Measurements from ENCODE around the gene FAM209B.
"Not testable (repeated sequence)": the region's sequence is repeated elsewhere in the genome, so short reads cannot be mapped to it uniquely, and the experiment has no call there.

The FAM209B gene

DNA sequence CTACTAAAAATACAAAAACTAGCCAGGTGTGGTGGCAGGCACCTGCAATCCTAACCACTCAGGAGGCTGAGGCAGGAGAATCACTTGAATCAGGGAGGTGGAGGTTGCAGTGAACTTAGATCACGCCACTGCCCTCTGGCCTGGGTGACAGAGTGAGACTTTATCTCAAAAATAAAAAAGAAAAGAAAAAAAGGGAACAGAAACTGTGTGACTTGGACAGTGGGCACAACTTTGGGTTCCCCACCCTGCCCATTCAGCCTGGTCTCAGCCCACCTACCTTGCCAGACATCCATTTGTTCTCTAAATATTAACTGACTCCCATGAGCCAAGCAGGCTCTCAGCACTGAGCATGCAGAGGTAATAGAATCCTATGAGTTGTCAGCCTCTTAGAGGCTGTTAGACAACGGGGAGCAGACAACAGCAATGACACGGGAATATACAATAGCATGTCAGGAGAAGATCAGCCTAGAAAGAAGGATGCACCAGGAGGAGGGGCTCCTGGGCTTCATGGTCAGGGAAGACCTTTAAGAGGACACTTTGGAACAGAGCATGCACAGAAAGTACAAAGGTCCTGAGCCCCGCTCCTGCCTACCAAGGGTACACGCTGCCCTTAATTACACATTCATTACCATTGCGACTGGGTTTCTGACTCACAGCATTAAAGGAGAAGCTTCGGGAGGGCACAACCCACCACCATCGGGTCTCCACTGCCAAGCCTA, 20.0 kb downstream of the FAM209B start:
- H3K4me3 Mint-ChIP-seq, result no peak overlapping the region
- ATAC-seq (replicated peaks; ENCODE audit: extremely low read depth, poor library complexity, severe bottlenecking), result no peak

GRCh38 chr20:56554869-56555268, 21.8 kb downstream of the FAM209B start:
- DNase-seq (ENCODE audit: low spot score in 2 of 2) (no peak), ATAC-seq (replicated peaks; ENCODE audit: extremely low read depth, poor library complexity, severe bottlenecking) (no peak)
- Mint-ChIP-seq H3K27me3 (no peaks in the 10 kb centered on the region), H3K27ac (ENCODE audit: low read depth) (no peak overlapping the region), H3K4me1 (no peaks in the 10 kb centered on the region), H3K4me3 (no peak overlapping the region), H3K9me3 (no peaks in the 10 kb centered on the region), H3K36me3 (ENCODE audit: insufficient read depth) (no peaks in the 10 kb centered on the region)

More for the DNA sequence above, 20.0 kb downstream of the FAM209B start:
- no peak for DNase-seq (ENCODE audit: low spot score in 2 of 2)
- Mint-ChIP-seq H3K4me1 (no peaks in the 10 kb centered on the region), H3K27me3 (no peaks in the 10 kb centered on the region), H3K27ac (ENCODE audit: low read depth) (no peak overlapping the region), H3K36me3 (ENCODE audit: insufficient read depth) (no peaks in the 10 kb centered on the region), H3K9me3 (no peaks in the 10 kb centered on the region)

DNA sequence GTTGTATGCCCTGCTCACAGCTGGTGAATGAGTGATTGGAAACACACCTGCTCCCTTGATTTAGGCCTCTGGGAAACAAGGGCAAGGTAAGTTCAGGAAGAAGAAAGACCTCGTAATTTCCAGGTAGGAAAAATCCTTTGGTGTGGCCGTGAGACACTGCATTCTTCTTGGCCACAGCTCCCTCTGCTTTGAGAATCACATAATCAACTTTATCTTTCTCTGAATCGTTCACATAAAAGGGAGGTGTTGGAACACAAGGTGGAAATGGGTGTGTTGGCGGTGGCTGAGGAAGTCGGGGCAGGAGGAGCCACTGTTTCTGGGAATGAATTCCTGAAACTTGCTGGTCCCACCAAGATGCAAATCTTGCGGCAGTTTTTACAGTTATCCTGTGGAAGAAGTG, 25.9 kb downstream of the FAM209B start:
- Mint-ChIP-seq H3K4me1 (no peaks in the 10 kb centered on the region), H3K9me3 (no peaks in the 10 kb centered on the region), H3K4me3 (no peak overlapping the region), H3K27me3 (no peaks in the 10 kb centered on the region), H3K36me3 (ENCODE audit: insufficient read depth) (no peaks in the 10 kb centered on the region), H3K27ac (ENCODE audit: low read depth) (no peak overlapping the region)
- ATAC-seq (replicated peaks; ENCODE audit: extremely low read depth, poor library complexity, severe bottlenecking), result no peak
- DNase-seq (ENCODE audit: low spot score in 2 of 2), result no peak

GRCh38 chr20:56564526-56564925, 31.5 kb downstream of the FAM209B start:
- not testable (repeated sequence) for H3K36me3 Mint-ChIP-seq (ENCODE audit: insufficient read depth); H3K4me1 Mint-ChIP-seq; H3K9me3 Mint-ChIP-seq; DNase-seq (ENCODE audit: low spot score in 2 of 2); H3K27ac Mint-ChIP-seq (ENCODE audit: low read depth); H3K4me3 Mint-ChIP-seq; ATAC-seq (replicated peaks; ENCODE audit: extremely low read depth, poor library complexity, severe bottlenecking); H3K27me3 Mint-ChIP-seq

- Mint-ChIP-seq H3K9me3 (no peaks in the 10 kb centered on the region), H3K4me3 (no peak overlapping the region), H3K4me1 (no peaks in the 10 kb centered on the region), H3K36me3 (ENCODE audit: insufficient read depth) (no peaks in the 10 kb centered on the region), H3K27ac (ENCODE audit: low read depth) (no peak overlapping the region), H3K27me3 (no peaks in the 10 kb centered on the region)
- ATAC-seq (replicated peaks; ENCODE audit: extremely low read depth, poor library complexity, severe bottlenecking) (no peak), DNase-seq (ENCODE audit: low spot score in 2 of 2) (no peak)
Measured at GRCh38 chr20:56565511-56565910, 32.5 kb downstream of the FAM209B start.

- no peak overlapping the region for H3K27ac Mint-ChIP-seq (ENCODE audit: low read depth)
- H3K4me1 Mint-ChIP-seq, result no peaks in the 10 kb centered on the region
- no peaks in the 10 kb centered on the region for H3K36me3 Mint-ChIP-seq (ENCODE audit: insufficient read depth)
- H3K4me3 Mint-ChIP-seq, result no peak overlapping the region
- ATAC-seq (replicated peaks; ENCODE audit: extremely low read depth, poor library complexity, severe bottlenecking) (no peak), DNase-seq (ENCODE audit: low spot score in 2 of 2) (no peak)
- no peaks in the 10 kb centered on the region for H3K9me3 Mint-ChIP-seq
- H3K27me3 Mint-ChIP-seq, result peaks cover 11% of the 10 kb centered on the region
Measured at GRCh38 chr20:56566621-56567020, 33.6 kb downstream of the FAM209B start.

DNA sequence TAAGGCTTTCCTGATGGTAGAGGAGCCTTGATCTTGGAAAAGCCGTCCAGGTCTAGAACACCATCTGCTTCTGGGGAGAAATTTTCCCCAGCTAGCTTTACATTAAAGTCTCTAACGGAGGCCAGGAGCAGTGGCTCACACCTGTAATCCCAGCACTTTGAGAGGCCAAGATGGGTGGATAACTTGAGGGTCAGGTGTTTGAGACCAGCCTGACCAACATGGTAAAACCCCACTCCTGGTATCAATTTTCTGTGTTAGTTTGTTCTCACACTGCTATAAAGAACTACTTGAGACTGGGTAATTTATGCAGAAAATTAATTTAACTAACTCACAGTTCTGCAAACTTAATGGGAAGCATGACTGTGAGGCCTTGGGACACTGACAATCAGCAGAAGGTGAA, 37.8 kb downstream of the FAM209B start:
- Mint-ChIP-seq H3K4me3 (no peak overlapping the region), H3K27me3 (peaks cover 39% of the 10 kb centered on the region), H3K9me3 (no peaks in the 10 kb centered on the region), H3K4me1 (no peaks in the 10 kb centered on the region), H3K27ac (ENCODE audit: low read depth) (no peak overlapping the region), H3K36me3 (ENCODE audit: insufficient read depth) (no peaks in the 10 kb centered on the region)
- ATAC-seq (replicated peaks; ENCODE audit: extremely low read depth, poor library complexity, severe bottlenecking), result no peak
- DNase-seq (ENCODE audit: low spot score in 2 of 2), result no peak

DNA sequence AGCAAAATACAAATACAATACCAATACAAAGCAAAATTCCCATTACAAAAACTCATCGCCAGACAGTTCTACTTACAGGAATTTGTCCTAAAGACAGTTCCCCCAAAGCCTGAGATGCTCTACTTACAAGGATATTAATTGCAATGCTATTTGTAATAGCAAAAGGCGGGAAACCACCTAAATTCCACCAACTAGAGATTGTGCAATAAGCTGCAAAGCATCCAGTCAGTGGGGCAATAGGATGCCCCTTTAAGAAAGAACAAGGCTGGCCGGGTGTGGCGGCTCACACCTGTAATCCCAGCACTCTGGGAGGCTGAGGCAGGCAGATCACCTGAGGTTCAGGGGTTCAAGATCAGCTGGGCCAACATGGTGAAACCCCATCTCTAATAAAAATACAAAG, 39.1 kb downstream of the FAM209B start:
- Mint-ChIP-seq H3K9me3 (no peaks in the 10 kb centered on the region), H3K36me3 (ENCODE audit: insufficient read depth) (no peaks in the 10 kb centered on the region), H3K27ac (ENCODE audit: low read depth) (no peak overlapping the region), H3K27me3 (peaks cover 46% of the 10 kb centered on the region), H3K4me1 (no peaks in the 10 kb centered on the region), H3K4me3 (no peak overlapping the region)
- no peak for ATAC-seq (replicated peaks; ENCODE audit: extremely low read depth, poor library complexity, severe bottlenecking)
- DNase-seq (ENCODE audit: low spot score in 2 of 2), result no peak

DNA sequence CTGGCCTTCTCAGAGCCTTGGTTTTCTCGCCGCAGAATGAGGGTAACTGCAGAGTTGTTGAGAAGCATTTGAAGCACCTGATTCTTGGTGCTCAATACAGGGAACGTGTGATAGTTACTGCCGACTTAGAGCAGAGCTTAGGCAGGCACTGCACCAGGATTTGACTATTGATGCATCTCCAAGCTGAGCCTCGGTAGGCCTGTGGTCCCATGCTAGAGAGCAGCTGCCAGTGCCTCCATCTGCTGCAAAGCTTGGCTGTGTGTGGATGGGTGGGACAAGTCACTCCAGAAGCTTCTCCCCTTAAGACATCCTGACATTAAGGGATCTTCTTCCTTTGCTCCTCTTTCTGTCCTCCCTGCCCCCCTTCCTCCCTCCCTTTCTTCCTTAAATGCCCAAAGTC, 40.9 kb downstream of the FAM209B start:
- ATAC-seq (replicated peaks; ENCODE audit: extremely low read depth, poor library complexity, severe bottlenecking) (no peak), DNase-seq (ENCODE audit: low spot score in 2 of 2) (no peak)
- Mint-ChIP-seq H3K4me3 (no peak overlapping the region), H3K36me3 (ENCODE audit: insufficient read depth) (no peaks in the 10 kb centered on the region), H3K27ac (ENCODE audit: low read depth) (no peak overlapping the region), H3K4me1 (no peaks in the 10 kb centered on the region), H3K9me3 (no peaks in the 10 kb centered on the region), H3K27me3 (peaks cover 46% of the 10 kb centered on the region)

DNA sequence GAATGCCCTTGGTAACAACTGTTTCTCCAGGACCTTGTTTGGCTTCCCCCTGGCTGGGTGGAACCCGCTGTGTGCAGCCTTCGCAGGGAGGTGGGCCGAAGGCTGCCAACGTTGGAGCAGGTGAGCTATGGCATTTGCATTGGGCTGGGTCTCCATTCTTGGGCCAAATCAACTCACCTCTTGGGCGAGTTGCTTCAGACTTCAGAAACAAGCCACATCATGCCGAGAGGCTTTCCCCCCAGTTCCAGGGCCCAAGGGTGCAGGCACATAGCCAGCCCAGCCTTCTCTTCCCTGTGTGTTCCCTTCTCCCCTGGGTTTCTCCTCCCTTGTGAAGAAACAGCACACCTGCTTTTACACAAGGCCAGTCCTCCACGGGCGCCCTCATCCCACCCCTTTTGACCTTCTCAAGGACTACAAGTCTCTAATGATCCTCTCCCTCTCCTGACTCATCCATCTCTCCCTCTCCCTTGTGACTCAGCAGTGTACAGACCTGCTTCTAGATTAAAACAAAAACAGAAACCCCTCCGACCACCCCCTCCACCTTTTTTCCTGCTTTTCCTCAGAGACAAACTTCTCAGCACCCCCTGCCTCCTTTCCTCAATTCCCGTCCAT, 41.6 kb downstream of the FAM209B start:
- ATAC-seq (replicated peaks; ENCODE audit: extremely low read depth, poor library complexity, severe bottlenecking) (no peak), DNase-seq (ENCODE audit: low spot score in 2 of 2) (no peak)
- H3K4me1 Mint-ChIP-seq, result no peaks in the 10 kb centered on the region

DNA sequence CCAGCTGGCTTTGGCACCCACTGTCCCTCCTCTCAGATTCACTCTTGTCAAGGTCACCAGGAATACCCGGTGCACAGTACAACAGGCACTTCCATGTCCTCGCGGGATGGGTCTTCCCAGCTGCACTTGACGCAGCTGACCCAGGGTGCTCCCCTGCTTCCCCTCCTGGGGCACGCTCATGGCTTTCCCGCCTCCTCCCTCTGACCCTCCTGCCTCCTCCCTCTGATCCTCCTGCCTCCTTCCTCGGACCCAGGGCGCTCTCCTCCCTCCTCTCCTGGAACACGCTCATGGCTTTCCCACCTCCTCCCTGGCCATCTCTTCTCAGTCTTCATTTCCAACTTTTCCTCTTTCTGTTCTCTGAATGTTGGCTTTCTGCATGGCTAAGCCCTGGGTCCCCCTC, 42.1 kb downstream of the FAM209B start:
- no peak overlapping the region for H3K4me3 Mint-ChIP-seq
- no peak for DNase-seq (ENCODE audit: low spot score in 2 of 2)
- H3K36me3 Mint-ChIP-seq (ENCODE audit: insufficient read depth), result no peaks in the 10 kb centered on the region
- H3K9me3 Mint-ChIP-seq, result no peaks in the 10 kb centered on the region
- H3K27me3 Mint-ChIP-seq, result peaks cover 58% of the 10 kb centered on the region
- no peaks in the 10 kb centered on the region for H3K4me1 Mint-ChIP-seq
- H3K27ac Mint-ChIP-seq (ENCODE audit: low read depth), result no peak overlapping the region
- no peak for ATAC-seq (replicated peaks; ENCODE audit: extremely low read depth, poor library complexity, severe bottlenecking)

More for the DNA sequence above, 41.6 kb downstream of the FAM209B start:
- H3K27me3 Mint-ChIP-seq, result peaks cover 52% of the 10 kb centered on the region
- H3K9me3 Mint-ChIP-seq, result no peaks in the 10 kb centered on the region
- no peaks in the 10 kb centered on the region for H3K36me3 Mint-ChIP-seq (ENCODE audit: insufficient read depth)
- no peak overlapping the region for H3K27ac Mint-ChIP-seq (ENCODE audit: low read depth)
- no peak overlapping the region for H3K4me3 Mint-ChIP-seq

- Mint-ChIP-seq H3K4me3 (no peak overlapping the region), H3K27me3 (peaks cover 61% of the 10 kb centered on the region), H3K9me3 (no peaks in the 10 kb centered on the region), H3K4me1 (no peaks in the 10 kb centered on the region), H3K36me3 (ENCODE audit: insufficient read depth) (no peaks in the 10 kb centered on the region), H3K27ac (ENCODE audit: low read depth) (no peak overlapping the region)
- ATAC-seq (replicated peaks; ENCODE audit: extremely low read depth, poor library complexity, severe bottlenecking) (no peak), DNase-seq (ENCODE audit: low spot score in 2 of 2) (no peak)
Measured at GRCh38 chr20:56575961-56576360, 42.9 kb downstream of the FAM209B start.

DNA sequence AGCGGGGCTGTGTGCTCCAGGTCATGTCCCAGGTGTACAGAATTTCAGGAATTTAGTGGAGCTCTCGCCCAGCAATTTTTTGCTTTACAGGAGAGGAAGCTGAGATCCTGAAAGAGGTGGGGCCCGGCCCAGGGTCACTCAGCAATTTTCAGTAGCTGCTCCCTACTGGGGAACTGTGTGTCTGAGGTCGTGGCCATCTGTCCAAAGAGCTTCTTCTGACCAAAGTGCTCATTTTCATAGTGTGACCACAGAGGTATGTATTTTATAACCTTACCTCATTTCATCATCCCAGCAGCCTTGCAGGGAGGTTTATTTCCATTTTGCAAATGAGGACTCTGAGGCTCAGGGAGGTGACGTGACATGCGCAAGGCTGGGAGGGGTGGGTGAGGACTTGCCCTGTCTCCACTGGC, 46.3 kb downstream of the FAM209B start:
- H3K27ac Mint-ChIP-seq (ENCODE audit: low read depth), result no peak overlapping the region

More for the DNA sequence above, 46.3 kb downstream of the FAM209B start:
- no peak overlapping the region for H3K4me3 Mint-ChIP-seq
- no peaks in the 10 kb centered on the region for H3K4me1 Mint-ChIP-seq
- H3K9me3 Mint-ChIP-seq, result no peaks in the 10 kb centered on the region
- H3K27me3 Mint-ChIP-seq, result peaks cover 60% of the 10 kb centered on the region
- no peaks in the 10 kb centered on the region for H3K36me3 Mint-ChIP-seq (ENCODE audit: insufficient read depth)
- ATAC-seq (replicated peaks; ENCODE audit: extremely low read depth, poor library complexity, severe bottlenecking), result no peak
- no peak for DNase-seq (ENCODE audit: low spot score in 2 of 2)

Data from central memory CD8-positive, alpha-beta T cell (primary cell).